GM12891 (cell line): ENCODE measurements around the gene PAPLN.

Experiments used
- DNase-seq: peaks from one replicate; pipeline ENCODE4 v3.0.0; 2011; ENCODE audit warnings: low spot score; ENCODE audit not compliant: insufficient read length
- FAIRE-seq: peaks from 2 replicates; lab custom pipeline; 2011; peaks lifted over from hg19 to GRCh38; lab: Jason Lieb, UNC
- PAX5 ChIP-seq: IDR thresholded peaks from 2 replicates; pipeline ENCODE4 v1.6.1; 2011; ENCODE audit warnings: low read length, moderate library complexity, mild to moderate bottlenecking; ENCODE audit not compliant: insufficient read depth, severe bottlenecking
- POLR2A ChIP-seq: IDR thresholded peaks from 2 replicates; pipeline ENCODE4 v1.6.1; 2011; ENCODE audit warnings: low read depth, low read length, control low read depth
- POLR2AphosphoS5 ChIP-seq: IDR thresholded peaks from 2 replicates; pipeline ENCODE4 v1.6.1; 2011; ENCODE audit warnings: low read depth, low read length, control low read depth
- POU2F2 ChIP-seq: IDR thresholded peaks from 2 replicates; pipeline ENCODE4 v1.6.1; 2011; ENCODE audit warnings: low read depth, mild to moderate bottlenecking, control low read depth, low read length, moderate library complexity
- SPI1 ChIP-seq: IDR thresholded peaks from 2 replicates; pipeline ENCODE4 v1.6.1; 2011; ENCODE audit warnings: low read depth, low read length, control low read depth
- TAF1 ChIP-seq: IDR thresholded peaks from 2 replicates; pipeline ENCODE4 v1.6.1; 2011; ENCODE audit warnings: low read depth, low read length, control low read depth

PAPLN gene

GRCh38 chr14:73237786-73238423 is 599 bp downstream of the PAPLN start:
- DNase-seq, result no peak
- TF ChIP-seq POU2F2 (no peak), SPI1 (no peak), PAX5 (no peak), POLR2AphosphoS5 (no peak), TAF1 (no peak), POLR2A (no peak)

GRCh38 chr14:73238424-73238852 is 1.1 kb downstream of the PAPLN start:
- no peak for TF ChIP-seq PAX5
- no peak for TF ChIP-seq TAF1
- TF ChIP-seq POU2F2, result no peak
- no peak for TF ChIP-seq POLR2A
- no peak for TF ChIP-seq SPI1
- no peak for TF ChIP-seq POLR2AphosphoS5
- DNase-seq, result no peak
- FAIRE-seq, result peak; percentile 71

More at GRCh38 chr14:73237786-73238423, 599 bp downstream of the PAPLN start:
- FAIRE-seq, result no peak

GRCh38 chr14:73238941-73239340 is 1.6 kb downstream of the PAPLN start:
- DNase-seq, result no peak
- peak; percentile 66 for FAIRE-seq
- TF ChIP-seq POU2F2, result no peak

GRCh38 chr14:73239393-73240241 is 2.3 kb downstream of the PAPLN start:
- TF ChIP-seq POU2F2 (no peak), SPI1 (no peak), PAX5 (no peak), TAF1 (no peak), POLR2AphosphoS5 (no peak), POLR2A (no peak)
- DNase-seq (no peak), FAIRE-seq (peak; percentile 16)

GRCh38 chr14:73240816-73241480 is 3.6 kb downstream of the PAPLN start:
- TF ChIP-seq SPI1, result peak; percentile 56; the same call in 1 of the 2 replicates
- no peak for TF ChIP-seq POU2F2
- no peak for FAIRE-seq
- DNase-seq, result no peak

- FAIRE-seq (no peak), DNase-seq (no peak)
- TF ChIP-seq POU2F2 (no peak), TAF1 (no peak), PAX5 (no peak), POLR2A (no peak), SPI1 (no peak), POLR2AphosphoS5 (no peak)
Measured at GRCh38 chr14:73241481-73242165, 4.3 kb downstream of the PAPLN start.

GRCh38 chr14:73242357-73242901 is 5.1 kb downstream of the PAPLN start:
- FAIRE-seq (peak; percentile 45), DNase-seq (no peak)
- TF ChIP-seq POU2F2, result no peak
- TF ChIP-seq POLR2AphosphoS5, result no peak
- no peak for TF ChIP-seq TAF1
- no peak for TF ChIP-seq SPI1
- no peak for TF ChIP-seq POLR2A
- no peak for TF ChIP-seq PAX5

- DNase-seq (no peak), FAIRE-seq (peak; percentile 60)
- no peak for TF ChIP-seq POLR2A
Measured at GRCh38 chr14:73243341-73243740, 6.0 kb downstream of the PAPLN start.

GRCh38 chr14:73243748-73244147 is 6.4 kb downstream of the PAPLN start:
- TF ChIP-seq POU2F2 (no peak), POLR2AphosphoS5 (no peak), TAF1 (no peak), PAX5 (no peak), SPI1 (no peak), POLR2A (no peak)
- DNase-seq (no peak), FAIRE-seq (no peak)
